ENCODE results near the gene CNIH1.

Gene CNIH1

GRCh38 chr14:54472315-54472714, 31.1 kb upstream of the CNIH1 start:
- Histone ChIP-seq H3K36me3 (0 out of 2 replicates have a peak, but pooled peaks cover 6% of the 10 kb centered on the region), H3K4me3 (ENCODE audit: low read depth, low read length) (no peak overlapping the region), H3K4me1 (no peaks in the 10 kb centered on the region; the same call in 1 of the 2 replicates), H3K27me3 (no peaks in the 10 kb centered on the region), H3K9me3 (no peaks in the 10 kb centered on the region)
- DNase-seq = no peak
- TF ChIP-seq, protein P1, sequence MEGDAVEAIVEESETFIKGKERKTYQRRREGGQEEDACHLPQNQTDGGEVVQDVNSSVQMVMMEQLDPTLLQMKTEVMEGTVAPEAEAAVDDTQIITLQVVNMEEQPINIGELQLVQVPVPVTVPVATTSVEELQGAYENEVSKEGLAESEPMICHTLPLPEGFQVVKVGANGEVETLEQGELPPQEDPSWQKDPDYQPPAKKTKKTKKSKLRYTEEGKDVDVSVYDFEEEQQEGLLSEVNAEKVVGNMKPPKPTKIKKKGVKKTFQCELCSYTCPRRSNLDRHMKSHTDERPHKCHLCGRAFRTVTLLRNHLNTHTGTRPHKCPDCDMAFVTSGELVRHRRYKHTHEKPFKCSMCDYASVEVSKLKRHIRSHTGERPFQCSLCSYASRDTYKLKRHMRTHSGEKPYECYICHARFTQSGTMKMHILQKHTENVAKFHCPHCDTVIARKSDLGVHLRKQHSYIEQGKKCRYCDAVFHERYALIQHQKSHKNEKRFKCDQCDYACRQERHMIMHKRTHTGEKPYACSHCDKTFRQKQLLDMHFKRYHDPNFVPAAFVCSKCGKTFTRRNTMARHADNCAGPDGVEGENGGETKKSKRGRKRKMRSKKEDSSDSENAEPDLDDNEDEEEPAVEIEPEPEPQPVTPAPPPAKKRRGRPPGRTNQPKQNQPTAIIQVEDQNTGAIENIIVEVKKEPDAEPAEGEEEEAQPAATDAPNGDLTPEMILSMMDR (IDR thresholded peaks at IDR 0.05; ENCODE audit: low read depth, low read length) = no peak

DNA sequence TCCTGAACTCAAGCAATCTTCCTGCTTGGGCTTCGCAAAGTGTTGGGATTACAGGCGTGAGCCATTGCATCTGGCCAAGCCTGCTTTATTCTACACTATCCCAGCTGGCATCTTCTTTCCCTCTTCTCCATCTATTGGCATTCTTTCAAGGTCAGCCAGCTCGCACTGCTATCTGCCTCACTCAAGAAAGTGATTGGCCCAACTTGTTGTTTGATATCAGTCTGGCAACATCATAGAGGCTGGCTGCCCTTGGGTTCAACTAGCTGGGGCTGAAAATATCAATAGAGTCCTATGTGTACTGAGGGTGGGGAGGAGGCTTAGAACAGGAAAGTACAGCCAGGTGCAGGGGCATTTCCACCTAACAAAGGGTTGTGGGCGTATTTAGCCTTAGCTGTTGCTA, 30.5 kb upstream of the CNIH1 start:
- Histone ChIP-seq H3K27me3 (no peaks in the 10 kb centered on the region), H3K4me1 (no peaks in the 10 kb centered on the region; the same call in 1 of the 2 replicates), H3K36me3 (0 out of 2 replicates have a peak, but pooled peaks cover 6% of the 10 kb centered on the region), H3K9me3 (no peaks in the 10 kb centered on the region), H3K4me3 (ENCODE audit: low read depth, low read length) (no peak overlapping the region)
- DNase-seq = no peak
- TF ChIP-seq, protein P1 (IDR thresholded peaks at IDR 0.05; ENCODE audit: low read depth, low read length) = no peak

DNA sequence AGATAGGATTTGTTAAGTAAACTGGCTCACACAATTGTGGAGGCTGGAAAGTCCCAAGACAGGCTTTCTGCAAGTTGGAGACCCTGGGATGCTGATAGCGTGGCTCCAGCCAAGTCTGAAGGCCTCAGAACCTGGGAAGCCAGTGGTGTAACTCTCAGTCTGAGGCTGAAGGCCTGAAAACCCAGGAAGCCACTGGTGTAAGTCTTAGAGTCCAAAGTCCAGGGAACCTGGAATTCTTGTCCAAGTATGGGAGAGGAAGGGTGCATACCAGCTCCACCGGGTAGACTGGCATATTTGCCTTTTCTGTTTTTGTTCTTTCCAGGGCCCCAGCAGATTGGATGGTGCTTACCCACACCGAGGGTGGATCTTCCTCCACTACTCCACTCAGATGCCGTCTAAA, 29.5 kb upstream of the CNIH1 start:
- TF ChIP-seq, protein P1 (IDR thresholded peaks at IDR 0.05; ENCODE audit: low read depth, low read length) = no peak
- no peaks in the 10 kb centered on the region; the same call in none of the 2 replicates for H3K4me1 ChIP-seq
- no peaks in the 10 kb centered on the region for H3K27me3 ChIP-seq
- no peaks in the 10 kb centered on the region for H3K9me3 ChIP-seq
- DNase-seq = no peak
- 0 out of 2 replicates have a peak, but pooled peaks cover 6% of the 10 kb centered on the region for H3K36me3 ChIP-seq
- no peak overlapping the region for H3K4me3 ChIP-seq (ENCODE audit: low read depth, low read length)

GRCh38 chr14:54467280-54467679, 26.1 kb upstream of the CNIH1 start:
- DNase-seq = no peak
- Histone ChIP-seq H3K27me3 (no peaks in the 10 kb centered on the region), H3K9me3 (no peaks in the 10 kb centered on the region), H3K36me3 (no peaks in the 10 kb centered on the region), H3K4me1 (no peaks in the 10 kb centered on the region; the same call in none of the 2 replicates), H3K4me3 (ENCODE audit: low read depth, low read length) (no peak overlapping the region)
- TF ChIP-seq, protein P1 (IDR thresholded peaks at IDR 0.05; ENCODE audit: low read depth, low read length) = no peak

DNA sequence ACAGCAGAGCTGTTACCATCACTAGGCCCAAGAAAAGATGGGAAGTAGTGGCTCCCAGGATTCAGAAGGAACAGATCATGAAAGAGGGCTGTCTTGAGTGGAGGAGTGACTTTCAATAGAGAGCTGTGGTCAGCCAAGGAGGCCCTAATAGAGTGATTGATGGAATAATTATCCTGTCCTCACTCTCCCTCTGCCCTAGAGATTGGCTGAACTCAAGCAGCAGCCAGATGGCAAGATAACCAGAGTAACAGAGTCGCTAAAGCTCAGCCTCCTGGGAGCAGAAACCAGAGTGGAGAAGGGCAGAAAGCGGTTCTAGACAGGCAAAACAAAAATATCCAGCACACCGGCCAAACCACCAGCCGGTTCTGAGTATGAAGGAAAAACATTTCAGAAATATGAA, 24.5 kb upstream of the CNIH1 start:
- Histone ChIP-seq H3K36me3 (no peaks in the 10 kb centered on the region), H3K27me3 (no peaks in the 10 kb centered on the region), H3K4me1 (no peaks in the 10 kb centered on the region; the same call in none of the 2 replicates), H3K9me3 (no peaks in the 10 kb centered on the region), H3K4me3 (ENCODE audit: low read depth, low read length) (no peak overlapping the region; the same call in 1 of the 2 replicates)
- TF ChIP-seq, protein P1 (IDR thresholded peaks at IDR 0.05; ENCODE audit: low read depth, low read length) = no peak
- DNase-seq = peak; percentile 48

- H3K4me3 ChIP-seq (ENCODE audit: low read depth, low read length) = no peak overlapping the region
- TF ChIP-seq, protein P1 (IDR thresholded peaks at IDR 0.05; ENCODE audit: low read depth, low read length) = no peak
- no peak for DNase-seq
- no peaks in the 10 kb centered on the region; the same call in 1 of the 2 replicates for H3K9me3 ChIP-seq
- H3K36me3 ChIP-seq = no peaks in the 10 kb centered on the region
- H3K27me3 ChIP-seq = no peaks in the 10 kb centered on the region
- no peaks in the 10 kb centered on the region; the same call in none of the 2 replicates for H3K4me1 ChIP-seq
Observed at GRCh38 chr14:54462048-54462447, 20.9 kb upstream of the CNIH1 start.
